H1 (cell line): ENCODE measurements around the gene CTNND2. TPM values are rescaled to one million over a fixed set of nuclear protein-coding genes. Genes with fewer than 3 reads are reported as not detected.

Experiments
- CEBPB ChIP-seq: IDR thresholded peaks from 2 replicates; pipeline ENCODE4 v1.6.1; 2012; ENCODE audit warnings: low read depth, low read length
- NRF1 ChIP-seq: IDR thresholded peaks from 2 replicates; pipeline ENCODE4 v1.6.1; 2011; ENCODE audit warnings: mild to moderate bottlenecking, low read depth, low read length, improper control_type of control experiment
- POLR2AphosphoS5 ChIP-seq: IDR thresholded peaks from 2 replicates; pipeline ENCODE4 v1.6.1; 2011; ENCODE audit warnings: low read depth, low read length
- POU5F1 ChIP-seq: IDR thresholded peaks from 2 replicates; pipeline ENCODE4 v1.6.1; 2011; ENCODE audit warnings: low read depth, mild to moderate bottlenecking, low read length, moderate library complexity
- RNF2 ChIP-seq: fragments of 200-900, 300-1000 bp; sonication (generic); IDR thresholded peaks from 2 replicates; pipeline ENCODE4 v1.7.1; 2016; ENCODE audit warnings: borderline replicate concordance, low read depth, mild to moderate bottlenecking, antibody characterized with exemption, low read length; ENCODE audit not compliant: poor library complexity, severe bottlenecking; ENCODE audit errors: missing control alignments
- TAF7 ChIP-seq: optimal IDR thresholded peaks from 2 replicates; pipeline ENCODE3; 2011; ENCODE audit warnings: low read depth, mild to moderate bottlenecking, inconsistent platforms, low read length, moderate library complexity, borderline replicate concordance
- polyA plus RNA-seq, 7 experiments: library from polyadenylated mRNA; depleted of rRNA in 3 of 7; stranded (reverse) in 5 of 7; unstranded in 2 of 7; fragments of >200 nt in 5 of 7; fragments of 200-250 nt in 2 of 7; gene quantifications; 1 replicate in 5 of 7; 2 replicates in 1 of 7; 4 replicates in 1 of 7; pipeline versions ENCODE4 v1.2.1 to v1.2.3, GENCODE V29; 2011 to 2013; ENCODE audit warnings: missing spikeins in 2 of 7, mixed read lengths in 2 of 7
- total RNA-seq: library from RNA; stranded (reverse); fragmentation: NEBNext Ultra II Directional; extraction: Animal tissue kit (Norgen Biotek cat#: 25700); gene quantifications from 2 replicates; pipeline ENCODE4 v1.2.1, GENCODE V29; 2021

The CTNND2 gene
- total and polyA plus RNA-seq, 2 of the 8 experiments (the other 6 are each of a cell fraction or from before 2014, with no cell fraction given): 7.4 to 14.2 TPM

- TF ChIP-seq POLR2AphosphoS5 (no peak), POU5F1 (no peak), RNF2 (no peak), CEBPB (no peak), TAF7 (no peak), NRF1 (no peak)
These were observed 406.6 kb downstream of the CTNND2 start (continued) for GRCh38 chr5:11497651-11498050.
